ES-I3 (cell line): Measurements from ENCODE around the gene AKT1S1.

ENCODE experiments used
- H3K36me3 ChIP-seq: 2 replicates; pipeline ENCODE4 v1.6.1; 2013; ENCODE audit warnings: mild to moderate bottlenecking, low read length, control low read depth, moderate library complexity; ENCODE audit not compliant: insufficient read depth
- H3K4me1 ChIP-seq: 2 replicates; pipeline ENCODE4 v1.6.1; 2013; ENCODE audit warnings: mild to moderate bottlenecking, control low read depth, low read length; ENCODE audit not compliant: insufficient read depth
- H3K9ac ChIP-seq: 2 replicates; pipeline ENCODE4 v1.6.1; 2013; ENCODE audit warnings: low read depth, mild to moderate bottlenecking, low read length, moderate library complexity
- H3K9me3 ChIP-seq: 2 replicates; pipeline ENCODE4 v1.6.1; 2013; ENCODE audit warnings: mild to moderate bottlenecking, low read length, moderate library complexity; ENCODE audit not compliant: control insufficient read depth, insufficient read depth

AKT1S1 gene

GRCh38 chr19:49913720-49914119 lies 36.6 kb upstream of the AKT1S1 start:
- H3K9me3 ChIP-seq: no peaks in the 10 kb centered on the region
- no peak overlapping the region for H3K9ac ChIP-seq
- peaks cover 7% of the 10 kb centered on the region; the same call in 1 of the 2 replicates for H3K4me1 ChIP-seq
- H3K36me3 ChIP-seq: peaks cover 7% of the 10 kb centered on the region

- H3K4me1 ChIP-seq: peaks cover 7% of the 10 kb centered on the region; the same call in 1 of the 2 replicates
- no peaks in the 10 kb centered on the region for H3K9me3 ChIP-seq
- no peak overlapping the region for H3K9ac ChIP-seq
- peaks cover 7% of the 10 kb centered on the region for H3K36me3 ChIP-seq
Measured at GRCh38 chr19:49912965-49913685, 36.0 kb upstream of the AKT1S1 start.

- Histone ChIP-seq H3K36me3 (peaks cover 7% of the 10 kb centered on the region), H3K9ac (no peak overlapping the region), H3K4me1 (no peaks in the 10 kb centered on the region), H3K9me3 (no peaks in the 10 kb centered on the region)
Measured at GRCh38 chr19:49911381-49912145, 34.4 kb upstream of the AKT1S1 start.

GRCh38 chr19:49910179-49910578 lies 33.0 kb upstream of the AKT1S1 start:
- Histone ChIP-seq H3K36me3 (peaks cover 4% of the 10 kb centered on the region), H3K9ac (no peak overlapping the region), H3K4me1 (no peaks in the 10 kb centered on the region)

GRCh38 chr19:49908480-49909420 lies 31.6 kb upstream of the AKT1S1 start:
- Histone ChIP-seq H3K9ac (no peak overlapping the region), H3K4me1 (no peaks in the 10 kb centered on the region), H3K9me3 (no peaks in the 10 kb centered on the region), H3K36me3 (no peaks in the 10 kb centered on the region; the same call in 1 of the 2 replicates)

More at GRCh38 chr19:49910179-49910578, 33.0 kb upstream of the AKT1S1 start:
- no peaks in the 10 kb centered on the region for H3K9me3 ChIP-seq

- no peaks in the 10 kb centered on the region for H3K4me1 ChIP-seq
- no peaks in the 10 kb centered on the region; the same call in 1 of the 2 replicates for H3K36me3 ChIP-seq
- H3K9me3 ChIP-seq: no peaks in the 10 kb centered on the region
- no peak overlapping the region for H3K9ac ChIP-seq
Measured at GRCh38 chr19:49907745-49908446, 30.7 kb upstream of the AKT1S1 start.

GRCh38 chr19:49906879-49907564 lies 29.9 kb upstream of the AKT1S1 start:
- H3K9me3 ChIP-seq: no peaks in the 10 kb centered on the region
- H3K9ac ChIP-seq: no peak overlapping the region
- no peaks in the 10 kb centered on the region; the same call in 1 of the 2 replicates for H3K36me3 ChIP-seq
- H3K4me1 ChIP-seq: no peaks in the 10 kb centered on the region

- no peak overlapping the region for H3K9ac ChIP-seq
- H3K4me1 ChIP-seq: no peaks in the 10 kb centered on the region
- H3K36me3 ChIP-seq: no peaks in the 10 kb centered on the region; the same call in 1 of the 2 replicates
- H3K9me3 ChIP-seq: no peaks in the 10 kb centered on the region
Measured at GRCh38 chr19:49904136-49904535, 27.0 kb upstream of the AKT1S1 start.

- H3K9ac ChIP-seq: peak within 1 kb of the TSS; percentile 22; the same call in 1 of the 2 replicates
- H3K36me3 ChIP-seq: no peaks in the 10 kb centered on the region
- no peaks in the 10 kb centered on the region for H3K9me3 ChIP-seq
- H3K4me1 ChIP-seq: peaks cover 6% of the 10 kb centered on the region; the same call in 1 of the 2 replicates
Measured at GRCh38 chr19:49896863-49897621, 19.9 kb upstream of the AKT1S1 start, which contains the start of gene IL4I1. IL4I1 (minus strand) TSS chr19:49896887; CDS start chr19:49896160, 727 bp downstream.

GRCh38 chr19:49895566-49896297 lies 18.6 kb upstream of the AKT1S1 start:
- Histone ChIP-seq H3K4me1 (peaks cover 11% of the 10 kb centered on the region), H3K36me3 (no peaks in the 10 kb centered on the region), H3K9me3 (no peaks in the 10 kb centered on the region), H3K9ac (no peak overlapping the region)

- no peak overlapping the region for H3K9ac ChIP-seq
Measured at GRCh38 chr19:49894879-49895565, 17.9 kb upstream of the AKT1S1 start.

More at GRCh38 chr19:49894879-49895565, 17.9 kb upstream of the AKT1S1 start:
- peaks cover 11% of the 10 kb centered on the region for H3K4me1 ChIP-seq
- H3K9me3 ChIP-seq: no peaks in the 10 kb centered on the region
- H3K36me3 ChIP-seq: no peaks in the 10 kb centered on the region
